H9 (cell line): ENCODE results near the gene ZSWIM9. TPM values are rescaled to one million over a fixed set of nuclear protein-coding genes. Genes with fewer than 3 reads are reported as not detected.

Experiments
- DNase-seq: peaks from one replicate; pipeline ENCODE4 v3.0.0-alpha.2; 2017
- H2AFZ ChIP-seq: one replicate; pipeline ENCODE4 v1.6.1; 2013; ENCODE audit warnings: mild to moderate bottlenecking, low read length, control low read depth, moderate library complexity
- H2AK5ac ChIP-seq: 2 replicates; pipeline ENCODE4 v1.6.1; 2013; ENCODE audit warnings: low read length, control low read depth, mixed read lengths; ENCODE audit not compliant: insufficient read length
- H2BK120ac ChIP-seq: one replicate; pipeline ENCODE4 v1.6.1; 2013; ENCODE audit warnings: low read depth, mild to moderate bottlenecking, low read length, control low read depth, inconsistent platforms; ENCODE audit not compliant: poor library complexity, severe bottlenecking
- H2BK12ac ChIP-seq: 2 replicates; pipeline ENCODE4 v1.6.1; 2013; ENCODE audit warnings: low read length, control low read depth, mixed read lengths, low read depth; ENCODE audit not compliant: insufficient read length
- H2BK15ac ChIP-seq: 2 replicates; pipeline ENCODE4 v1.6.1; 2013; ENCODE audit warnings: low read depth, low read length, control low read depth
- H2BK20ac ChIP-seq: one replicate; pipeline ENCODE4 v1.6.1; 2013; ENCODE audit warnings: low read depth, mild to moderate bottlenecking, low read length, control low read depth, inconsistent platforms; ENCODE audit not compliant: poor library complexity, severe bottlenecking
- H2BK5ac ChIP-seq: 2 replicates; pipeline ENCODE4 v1.6.1; 2013; ENCODE audit warnings: low read length, control low read depth, mixed read lengths; ENCODE audit not compliant: insufficient read length
- H3K14ac ChIP-seq: 2 replicates; pipeline ENCODE4 v1.6.1; 2013; ENCODE audit warnings: low read length, control low read depth; ENCODE audit not compliant: insufficient read depth
- H3K18ac ChIP-seq: 2 replicates; pipeline ENCODE4 v1.6.1; 2013; ENCODE audit warnings: low read depth, mild to moderate bottlenecking, mixed read lengths, low read length, control low read depth; ENCODE audit not compliant: insufficient read length
- H3K23ac ChIP-seq: 2 replicates; pipeline ENCODE4 v1.6.1; 2013; ENCODE audit warnings: low read length, control low read depth, mixed read lengths, low read depth; ENCODE audit not compliant: insufficient read length
- H3K23me2 ChIP-seq: 2 replicates; pipeline ENCODE4 v1.6.1; 2013; ENCODE audit warnings: low read depth, mild to moderate bottlenecking, mixed read lengths, low read length, control low read depth; ENCODE audit not compliant: insufficient read length, poor library complexity, severe bottlenecking
- H3K27ac ChIP-seq: 2 replicates; pipeline ENCODE4 v1.5.1; 2013; ENCODE audit warnings: low read length, control low read depth, mixed read lengths, low read depth; ENCODE audit not compliant: insufficient read length
- H3K27me3 ChIP-seq: 2 replicates; pipeline ENCODE4 v1.6.1; 2013; ENCODE audit warnings: low read length, control low read depth, inconsistent platforms; ENCODE audit not compliant: insufficient read depth
- H3K4ac ChIP-seq: 2 replicates; pipeline ENCODE4 v1.6.1; 2013; ENCODE audit warnings: low read depth, mild to moderate bottlenecking, control low read depth, inconsistent platforms, low read length, moderate library complexity
- H3K4me1 ChIP-seq: 2 replicates; pipeline ENCODE4 v1.6.1; 2013; ENCODE audit warnings: low read length, control low read depth, inconsistent platforms; ENCODE audit not compliant: insufficient read depth
- H3K4me2 ChIP-seq: 2 replicates; pipeline ENCODE4 v1.6.1; 2013; ENCODE audit warnings: low read length, control low read depth, mixed read lengths; ENCODE audit not compliant: insufficient read length, insufficient read depth
- H3K56ac ChIP-seq: 2 replicates; pipeline ENCODE4 v1.6.1; 2013; ENCODE audit warnings: low read depth, mild to moderate bottlenecking, mixed read lengths, low read length, control low read depth; ENCODE audit not compliant: insufficient read length
- H3K79me1 ChIP-seq: 2 replicates; pipeline ENCODE4 v1.6.1; 2013; ENCODE audit warnings: low read depth, mild to moderate bottlenecking, moderate library complexity, low read length, control low read depth, inconsistent platforms; ENCODE audit not compliant: insufficient read depth, poor library complexity, severe bottlenecking
- H3K79me2 ChIP-seq: 2 replicates; pipeline ENCODE4 v1.6.1; 2013; ENCODE audit warnings: low read length, control low read depth, inconsistent platforms; ENCODE audit not compliant: insufficient read depth
- H3K9ac ChIP-seq: 2 replicates; pipeline ENCODE4 v1.6.1; 2013; ENCODE audit warnings: low read length, control low read depth, mixed read lengths; ENCODE audit not compliant: insufficient read length; ENCODE audit errors: extremely low read depth
- H3K9me3 ChIP-seq: one replicate; pipeline ENCODE4 v1.6.1; 2013; ENCODE audit warnings: low read depth, low read length, inconsistent platforms; ENCODE audit not compliant: control insufficient read depth
- H3T11ph ChIP-seq: one replicate; pipeline ENCODE4 v1.6.1; 2013; ENCODE audit warnings: mild to moderate bottlenecking, low read length, control low read depth, inconsistent platforms
- H4K20me1 ChIP-seq: one replicate; pipeline ENCODE4 v1.6.1; 2013; ENCODE audit not compliant: control insufficient read depth, insufficient read length, insufficient read depth
- H4K5ac ChIP-seq: 2 replicates; pipeline ENCODE4 v1.6.1; 2013; ENCODE audit warnings: low read depth, mild to moderate bottlenecking, mixed read lengths, low read length, control low read depth; ENCODE audit not compliant: insufficient read length
- H4K8ac ChIP-seq: replicated peaks from 2 replicates; pipeline ENCODE4 v1.6.1; 2013; ENCODE audit warnings: low read length, control low read depth, mixed read lengths, low read depth; ENCODE audit not compliant: insufficient read length
- H4K91ac ChIP-seq: 2 replicates; pipeline ENCODE4 v1.6.1; 2013; ENCODE audit warnings: low read depth, mild to moderate bottlenecking, moderate library complexity, mixed read lengths, low read length, control low read depth; ENCODE audit not compliant: insufficient read length
- H3K27ac Mint-ChIP-seq, 3 experiments: 2 replicates in 2 of 3; 3 replicates in 1 of 3; pipeline ENCODE4 v1.8.0; 2020 to 2021; ENCODE audit warnings: mixed read lengths in 3 of 3, mild to moderate bottlenecking in 1 of 3, moderate library complexity in 1 of 3
- H3K27me3 Mint-ChIP-seq: 2 replicates; pipeline ENCODE4 v1.8.0; 2021; ENCODE audit warnings: low read depth, mild to moderate bottlenecking, moderate library complexity, mixed read lengths
- H3K36me3 Mint-ChIP-seq, 3 experiments: 2 replicates in 2 of 3; 3 replicates in 1 of 3; pipeline ENCODE4 v1.8.0; 2020 to 2021; ENCODE audit warnings: low read depth in 3 of 3, mixed read lengths in 3 of 3; ENCODE audit not compliant: insufficient read depth in 1 of 3
- H3K4me1 Mint-ChIP-seq, 2 experiments: 2 replicates each; pipeline ENCODE4 v1.8.0; 2020; ENCODE audit warnings: mixed read lengths in 2 of 2
- H3K4me3 Mint-ChIP-seq, 2 experiments: 2 replicates in 1 of 2; 3 replicates in 1 of 2; pipeline ENCODE4 v1.8.0; 2020 to 2021; ENCODE audit warnings: mild to moderate bottlenecking in 2 of 2, mixed read lengths in 2 of 2, moderate library complexity in 1 of 2
- H3K9me3 Mint-ChIP-seq, 2 experiments: 2 replicates in 1 of 2; 3 replicates in 1 of 2; pipeline ENCODE4 v1.8.0; 2020; ENCODE audit warnings: mild to moderate bottlenecking in 2 of 2, mixed read lengths in 2 of 2, moderate library complexity in 1 of 2
- CTCF ChIP-seq: fragments of 200-600 bp; sonication (generic); conservative IDR thresholded peaks from 3 replicates; pipeline ENCODE4 v1.8.0; 2021; ENCODE audit warnings: antibody characterized with exemption, mild to moderate bottlenecking
- WGBS: extraction: QIAGEN DNeasy Blood & Tissue Kit; methylation state at CpG from one replicate; pipeline ENCODE4 v1.1.7; 2013; ENCODE audit warnings: missing lambda C conversion rate, low lambda C conversion rate, mixed read lengths; ENCODE audit not compliant: insufficient read length; ENCODE audit errors: extremely low coverage; 5-methylcytosine and 5-hydroxymethylcytosine counted together
- total RNA-seq: library from RNA; stranded (reverse); gene quantifications from 2 replicates; pipeline ENCODE4 v1.2.1, GENCODE V29; 2021

ZSWIM9 gene
- total RNA-seq, 1 experiment from 2014 or later: 8.9 TPM

GRCh38 chr19:48196933-48197665, 26.6 kb downstream of the ZSWIM9 start:
- Histone ChIP-seq H2AFZ (no peak overlapping the region), H3T11ph (no peak overlapping the region), H3K23me2 (no peaks in the 10 kb centered on the region), H3K4me1 (0 out of 2 replicates have a peak, but pooled peaks cover 2% of the 10 kb centered on the region), H3K9me3 (no peaks in the 10 kb centered on the region), H4K8ac (no peak overlapping the region), H4K91ac (no peak overlapping the region), H2BK120ac (no peak overlapping the region), H3K79me1 (no peaks in the 10 kb centered on the region), H4K5ac (no peak overlapping the region), H2AK5ac (no peak overlapping the region), H3K9ac (no peak overlapping the region), H2BK20ac (no peak overlapping the region), H2BK15ac (no peak overlapping the region), H3K27me3 (no peaks in the 10 kb centered on the region), H4K20me1 (no peaks in the 10 kb centered on the region), H3K4ac (no peak overlapping the region), H2BK12ac (no peak overlapping the region), H3K14ac (no peak overlapping the region), H3K56ac (no peak overlapping the region), H3K27ac (no peak overlapping the region), H3K23ac (no peak overlapping the region), H3K79me2 (no peaks in the 10 kb centered on the region), H3K4me2 (no peak overlapping the region), H2BK5ac (no peak overlapping the region), H3K18ac (no peak overlapping the region)
- Mint-ChIP-seq H3K27ac (no peak overlapping the region; a peak in 2 of 7 replicates), H3K9me3 (no peaks in the 10 kb centered on the region), H3K27me3 (no peaks in the 10 kb centered on the region; the same call in 1 of the 2 replicates), H3K36me3 (peaks cover 2 to 5% (median 3%) of the 10 kb centered on the region in 3 experiments; a peak in 5 of 7 replicates), H3K4me3 (no peak overlapping the region; a peak in 2 of 5 replicates), H3K4me1 (peaks cover 18 to 24% of the 10 kb centered on the region in 2 experiments)
- no peak for DNase-seq
- 100% methylated on average over 1 of the region's 13 CpGs for WGBS
- TF ChIP-seq CTCF: no peak
